GM18858 (cell line): ENCODE measurements around the gene PSMB3.
A peak's percentile ranks its signal among the peaks of the same experiment; 100 is the strongest.

Experiments used
- ATAC-seq: cut with Tn5 transposase; IDR thresholded peaks from one replicate; pipeline ENCODE4 v1.9.1; 2021; ENCODE audit not compliant: unreplicated experiment

Gene PSMB3

DNA sequence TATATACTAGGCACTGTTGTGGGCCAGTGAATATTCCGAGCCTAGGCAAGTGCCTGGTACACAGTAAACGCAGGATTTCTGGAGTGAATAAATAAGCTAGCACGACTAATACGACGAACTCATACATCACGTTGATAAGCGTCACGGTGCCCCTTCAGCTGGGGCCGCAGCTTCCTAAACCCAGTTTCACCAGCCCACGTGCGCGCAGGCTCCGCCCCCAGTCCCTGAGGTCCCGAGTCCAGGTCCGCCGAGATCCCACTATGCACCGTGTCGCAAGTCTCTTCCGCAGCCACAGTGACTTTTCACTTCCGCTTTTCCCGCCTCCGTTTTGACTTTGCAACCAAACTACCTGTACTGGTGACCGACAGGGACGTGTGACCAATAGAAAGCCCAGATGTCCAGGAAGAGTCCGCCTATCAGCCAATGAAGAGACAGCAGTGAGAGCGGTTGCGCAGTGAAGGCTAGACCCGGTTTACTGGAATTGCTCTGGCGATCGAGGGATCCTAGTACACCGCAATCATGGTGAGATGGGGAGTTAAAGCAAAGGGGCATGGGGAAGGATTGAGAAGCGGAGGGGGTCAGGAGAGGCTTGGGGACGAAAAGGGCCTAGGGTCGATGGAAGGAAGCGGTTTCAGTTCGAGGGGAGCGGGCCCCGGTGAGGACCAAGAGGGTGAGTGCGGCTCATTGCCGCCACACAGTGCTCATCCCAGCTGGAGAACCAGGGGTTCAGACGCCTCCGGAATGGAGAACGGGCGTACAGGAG, at the start of gene PSMB3:
Gene PSMB3, plus strand, starts transcription at position 434 of the 763 bp plus-strand sequence. Its CDS starts 86 bp downstream, at position 520.
- ATAC-seq = peak; percentile 62

DNA sequence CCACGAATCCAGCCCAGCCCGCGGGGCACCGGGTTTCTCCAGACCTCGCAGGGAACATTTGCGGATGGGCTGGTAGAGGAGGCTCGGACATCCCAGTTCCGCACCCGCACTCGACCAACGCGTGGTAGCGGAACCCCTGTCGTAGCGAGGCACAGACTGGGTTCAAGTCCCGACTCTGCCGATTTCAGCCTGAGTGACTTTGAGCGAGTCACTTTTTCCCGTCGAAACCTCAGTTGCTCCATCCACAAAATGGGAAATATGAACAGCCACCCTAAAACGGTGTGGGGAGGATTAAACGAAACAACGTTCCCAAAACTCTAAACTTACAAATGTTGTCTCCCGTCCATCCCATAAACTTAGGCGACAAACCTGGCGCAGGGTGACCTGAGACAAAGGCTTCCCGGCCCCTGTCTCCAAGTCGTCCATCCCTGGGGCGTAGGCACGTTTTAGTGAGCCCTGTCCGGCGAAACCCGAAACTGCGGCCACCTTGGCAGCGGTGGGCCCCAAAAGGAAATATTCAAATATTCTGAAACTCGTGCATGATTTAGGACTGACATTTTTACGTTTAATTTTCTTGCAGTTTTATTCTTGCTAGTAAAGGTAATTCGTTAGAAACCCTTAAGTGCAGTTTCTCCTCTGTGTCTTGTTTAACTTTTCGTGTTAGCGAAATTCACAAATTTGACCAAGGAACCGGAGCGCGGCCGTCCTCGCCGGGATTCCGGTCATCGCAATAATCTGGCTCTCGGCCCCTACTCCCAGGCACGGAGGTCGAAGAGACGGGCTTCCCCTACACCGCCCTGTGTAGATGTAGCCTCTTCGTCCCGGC, 49.4 kb upstream of the PSMB3 start:
- ATAC-seq = no peak

DNA sequence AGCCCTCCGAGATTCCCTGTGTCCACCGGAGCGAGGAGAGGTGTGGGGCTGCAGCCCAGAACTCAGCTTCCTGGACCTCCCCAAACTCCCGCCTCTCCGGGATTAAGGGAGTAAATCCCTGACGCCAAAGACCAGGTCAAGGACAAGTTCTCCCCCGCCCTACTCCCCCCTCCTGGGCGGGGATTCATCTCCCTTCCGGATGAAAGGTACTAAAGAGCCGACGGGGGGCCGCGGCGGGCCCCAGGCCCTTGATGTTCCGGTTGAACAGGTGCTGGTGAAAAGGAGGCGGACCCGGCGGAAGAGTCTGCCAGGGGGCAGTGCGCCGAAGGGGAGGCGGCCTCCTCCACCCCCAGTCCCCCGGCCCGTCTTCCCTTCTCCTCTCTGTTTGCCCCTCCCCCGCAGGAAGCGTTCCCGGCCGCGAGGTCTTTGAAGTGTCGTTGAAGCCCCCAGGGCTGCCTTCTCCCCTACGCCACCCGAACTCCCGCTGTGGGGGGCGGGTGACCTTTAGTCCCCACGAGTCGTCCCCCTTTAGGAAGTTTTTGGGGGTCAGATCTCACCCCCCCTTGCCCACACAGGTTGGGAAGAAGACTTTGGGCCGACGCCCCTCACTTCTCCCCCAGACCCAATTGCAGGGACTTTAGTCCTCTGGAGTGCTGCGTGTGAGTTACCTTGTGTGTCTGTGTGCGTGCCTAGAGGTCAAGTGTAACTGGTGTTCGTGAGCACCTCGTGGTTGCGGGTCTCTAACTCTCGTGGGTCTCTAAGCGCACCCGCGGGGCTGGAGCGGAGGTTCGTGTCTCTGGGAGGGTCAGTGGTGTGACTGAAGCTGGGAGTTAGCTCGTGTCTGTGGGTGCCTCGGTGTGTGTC, 48.6 kb upstream of the PSMB3 start:
- ATAC-seq = no peak

DNA sequence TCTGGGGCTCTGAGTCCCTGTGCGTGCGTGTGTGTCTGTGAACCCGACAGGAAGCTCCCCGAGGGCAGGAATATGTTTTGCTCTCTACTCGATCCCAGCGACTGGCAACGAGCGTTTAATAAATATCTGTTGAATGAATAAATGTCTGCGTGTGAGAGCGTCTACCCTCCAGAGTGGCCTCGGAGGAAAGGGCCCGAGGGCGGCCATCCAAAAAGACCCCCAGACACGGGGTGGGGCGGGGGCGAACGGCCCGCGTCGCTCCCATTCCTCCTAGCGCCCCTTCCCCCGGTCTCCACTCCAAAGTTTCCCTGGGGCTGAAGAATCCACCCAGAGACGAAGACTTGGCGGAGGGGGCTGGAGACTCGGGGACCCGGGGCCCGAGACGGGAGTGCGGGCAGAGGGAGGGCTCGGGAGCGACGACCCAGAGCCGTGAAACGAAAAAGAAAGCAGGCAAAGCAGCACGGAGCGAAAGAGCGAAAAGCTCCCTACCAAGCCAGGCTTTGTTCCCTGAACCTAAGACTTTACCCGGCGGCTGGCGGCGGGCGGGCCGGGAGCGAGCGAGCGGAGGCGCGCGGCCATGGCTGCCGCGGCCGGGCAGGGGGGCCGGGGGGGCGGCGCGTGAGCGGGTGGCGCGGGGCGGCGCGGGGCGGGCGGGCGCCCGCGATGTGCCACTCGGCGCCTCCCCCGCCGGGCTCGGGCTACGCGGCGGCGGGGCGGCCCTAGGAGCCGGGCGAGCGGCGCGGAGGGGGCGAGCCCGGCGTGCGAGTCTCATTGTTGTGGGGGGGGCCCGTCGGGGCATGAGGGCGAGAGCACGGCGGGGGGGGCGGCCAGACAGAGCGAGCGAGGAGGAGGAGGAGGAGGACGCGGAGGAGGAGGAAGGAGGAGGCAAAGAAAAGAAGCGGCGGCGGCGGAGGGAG, 47.7 kb upstream of the PSMB3 start, which contains the start of gene MLLT6:
Gene MLLT6, plus strand, starts transcription at position 668 of the 917 bp plus-strand sequence. CDS start 360 bp downstream, outside the sequence.
- no peak for ATAC-seq

DNA sequence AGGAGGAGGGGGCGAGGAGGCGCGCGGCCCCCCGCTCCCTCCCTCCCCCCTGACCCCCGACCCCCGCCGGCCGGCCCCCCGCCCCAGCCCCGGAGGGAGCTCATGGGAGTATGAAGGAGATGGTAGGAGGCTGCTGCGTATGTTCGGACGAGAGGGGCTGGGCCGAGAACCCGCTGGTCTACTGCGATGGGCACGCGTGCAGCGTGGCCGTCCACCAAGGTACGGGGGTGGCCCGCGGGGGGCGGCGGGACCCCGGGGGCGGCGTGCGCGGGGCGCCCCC, 47.1 kb upstream of the PSMB3 start:
- no peak for ATAC-seq

DNA sequence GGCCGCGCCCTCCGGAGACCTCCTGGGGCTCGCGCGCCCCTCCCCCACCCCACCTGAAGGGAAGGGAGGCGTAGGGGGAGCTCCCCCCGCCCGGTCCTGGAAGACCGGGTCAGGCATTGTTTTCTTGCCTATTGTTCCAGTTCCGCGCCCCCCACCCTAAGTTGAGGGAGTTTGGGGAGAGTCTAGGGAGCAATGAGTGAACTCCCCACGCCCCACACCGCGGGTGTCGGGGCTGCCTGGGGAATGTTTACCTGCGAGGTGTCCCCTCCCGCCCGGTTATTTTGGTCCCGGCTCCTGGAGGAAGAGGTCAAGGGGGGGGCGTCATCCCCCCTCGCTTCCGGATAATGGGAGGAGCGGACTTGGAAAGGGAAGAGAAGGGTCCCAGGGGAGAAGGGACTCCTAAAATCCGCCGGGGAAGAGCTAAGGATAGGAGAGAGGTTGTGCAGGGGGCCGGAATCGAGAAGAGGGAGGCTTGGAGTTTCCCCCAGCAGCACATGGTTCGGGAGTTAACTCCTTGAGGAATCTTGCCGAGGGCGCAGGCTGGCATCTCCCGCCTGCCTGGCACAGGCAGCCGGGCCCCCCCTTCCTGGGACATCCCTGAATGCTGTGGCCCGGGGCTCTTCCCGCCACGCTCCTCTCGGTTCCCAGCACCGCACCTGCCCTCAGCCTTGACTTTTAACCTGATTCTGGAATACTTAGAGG, 46.6 kb upstream of the PSMB3 start:
- no peak for ATAC-seq

DNA sequence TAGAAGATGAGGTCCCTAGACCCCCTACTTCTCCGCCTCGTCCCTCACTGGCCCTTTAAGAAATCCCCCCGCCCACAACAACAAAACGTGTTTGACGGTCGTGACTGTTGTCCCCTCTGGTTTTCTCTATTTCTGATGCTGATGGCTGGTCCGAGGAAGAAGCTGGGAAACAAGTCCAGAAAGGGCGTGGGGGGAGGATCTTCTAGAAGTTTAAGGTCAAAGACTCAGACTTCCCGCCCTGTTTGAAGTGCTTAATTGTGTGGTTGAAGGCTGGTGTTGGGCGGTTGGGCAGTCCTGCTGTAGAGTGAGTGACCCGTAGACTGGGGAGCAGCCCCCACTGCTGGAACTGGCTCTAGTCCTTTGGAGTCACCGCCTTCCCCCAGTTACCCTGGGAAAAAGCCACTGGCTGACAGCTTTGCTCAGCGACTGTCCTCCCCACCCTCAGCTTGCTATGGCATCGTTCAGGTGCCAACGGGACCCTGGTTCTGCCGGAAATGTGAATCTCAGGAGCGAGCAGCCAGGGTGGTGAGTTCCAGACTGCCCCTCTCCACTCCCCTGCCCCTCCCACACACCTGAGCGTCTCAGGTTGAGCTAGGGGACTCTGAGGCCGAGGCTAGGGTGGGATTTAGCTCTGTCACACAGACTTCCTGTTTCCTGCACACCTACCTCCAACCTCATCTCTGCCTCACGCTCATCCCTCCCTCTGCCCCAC, 45.9 kb upstream of the PSMB3 start:
- no peak for ATAC-seq

DNA sequence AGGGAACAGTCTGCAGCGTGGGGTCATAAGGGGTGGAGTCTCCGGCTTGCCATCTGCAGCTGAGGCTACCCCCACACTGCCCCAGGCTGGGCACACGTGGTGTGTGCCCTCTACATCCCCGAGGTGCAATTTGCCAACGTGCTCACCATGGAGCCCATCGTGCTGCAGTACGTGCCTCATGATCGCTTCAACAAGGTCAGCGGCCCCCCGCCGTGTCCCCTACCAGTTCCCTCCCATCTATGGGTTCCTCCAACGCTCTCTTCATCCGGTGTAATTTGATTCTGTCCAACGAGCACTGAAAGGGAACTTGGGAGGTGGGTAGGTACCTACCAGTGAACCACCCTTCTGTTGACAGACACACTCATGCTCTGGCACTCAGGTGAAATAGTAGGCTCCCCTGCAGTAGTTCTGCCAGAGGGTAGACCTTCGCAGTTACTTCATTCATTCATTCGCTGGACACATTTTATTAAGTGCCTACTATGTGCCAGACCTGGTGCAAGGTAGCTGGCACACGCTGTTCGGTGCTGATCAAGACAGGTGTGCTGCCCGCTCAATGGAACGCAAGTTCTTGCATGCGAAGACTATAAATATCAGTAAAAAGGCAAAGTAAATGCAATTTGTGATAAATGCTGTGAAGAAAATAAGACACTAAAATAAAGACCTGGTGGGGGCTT, 44.7 kb upstream of the PSMB3 start:
- no peak for ATAC-seq

DNA sequence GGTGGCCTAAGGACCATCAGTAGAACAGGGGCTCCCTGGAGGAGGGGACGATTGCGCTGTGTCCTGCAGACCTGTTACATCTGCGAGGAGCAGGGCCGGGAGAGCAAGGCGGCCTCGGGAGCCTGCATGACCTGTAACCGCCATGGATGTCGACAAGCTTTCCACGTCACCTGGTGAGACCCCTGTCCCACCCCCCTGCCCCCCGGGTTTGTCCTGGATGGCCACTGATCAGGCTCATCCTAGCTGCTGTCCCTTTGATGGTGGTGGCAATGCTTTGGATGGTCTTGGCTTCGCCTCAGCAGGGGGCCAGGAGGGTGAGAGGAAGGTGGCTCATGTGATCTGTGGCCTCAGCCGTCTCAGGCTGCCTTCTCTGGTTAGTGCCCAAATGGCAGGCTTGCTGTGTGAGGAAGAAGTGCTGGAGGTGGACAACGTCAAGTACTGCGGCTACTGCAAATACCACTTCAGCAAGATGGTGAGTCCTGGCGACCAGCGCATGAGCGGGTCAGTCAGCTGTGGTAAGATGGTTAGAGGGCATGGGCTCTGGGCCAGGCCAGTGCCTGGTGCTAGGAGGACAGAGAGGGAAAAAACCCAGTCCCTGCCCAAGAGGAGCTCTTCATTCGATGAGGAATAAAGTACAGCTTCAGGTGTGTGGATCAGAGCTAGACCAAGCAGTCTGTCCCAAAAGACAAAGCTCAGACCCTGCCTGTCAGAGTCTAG, 43.3 kb upstream of the PSMB3 start:
- ATAC-seq = no peak

DNA sequence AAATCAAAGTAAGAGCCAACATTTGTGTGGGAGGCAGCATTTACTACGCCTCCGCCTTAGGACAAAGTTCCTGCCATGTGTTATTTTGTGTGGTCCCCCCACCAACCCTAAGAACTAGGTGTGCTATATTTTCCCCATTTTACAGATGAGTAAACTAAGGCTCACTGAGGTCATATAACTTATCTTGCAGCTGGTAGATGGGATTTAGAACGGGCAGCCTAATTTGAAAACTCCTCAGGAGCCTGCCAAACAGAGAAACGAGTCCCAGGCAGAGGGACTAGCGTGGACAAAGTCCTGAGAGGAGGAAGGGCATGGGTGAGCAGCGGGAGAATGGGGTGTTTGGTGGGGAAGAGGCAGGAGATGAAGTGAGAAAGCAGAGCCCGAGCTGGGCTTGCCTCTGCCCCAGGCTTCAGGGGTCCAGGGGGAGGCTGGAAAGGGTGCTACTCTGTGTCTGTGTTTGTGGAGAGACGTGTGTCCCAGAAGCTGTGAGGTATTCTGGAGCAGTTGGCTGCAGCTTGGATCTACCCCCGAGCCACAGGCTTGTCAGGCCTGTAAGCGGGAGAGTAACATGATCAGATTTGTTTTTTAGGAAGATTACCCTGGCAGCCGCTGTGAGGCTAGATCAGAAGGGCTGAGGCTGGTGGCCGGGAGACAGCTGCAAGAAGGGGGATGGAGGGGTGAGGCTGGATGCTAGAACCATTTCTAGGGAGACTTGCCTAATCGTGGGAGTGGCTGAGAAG, 42.5 kb upstream of the PSMB3 start:
- no peak for ATAC-seq

DNA sequence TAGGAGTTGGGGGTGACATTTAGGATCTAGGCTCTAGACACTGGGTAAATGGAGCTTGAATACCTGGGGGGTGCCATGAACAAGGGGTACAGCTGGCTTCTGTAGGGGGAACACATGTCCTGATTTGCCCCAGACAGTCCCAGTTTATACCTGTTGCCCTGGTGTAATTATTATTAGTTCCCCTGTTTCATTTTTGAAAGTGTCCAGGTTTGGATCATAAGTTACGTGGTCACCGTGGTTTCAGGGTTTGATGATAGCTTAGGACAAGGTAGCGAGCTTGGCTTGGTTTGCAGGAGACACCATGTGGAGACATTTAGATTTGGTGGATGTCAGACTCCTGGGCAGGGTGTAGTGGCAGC, 42.0 kb upstream of the PSMB3 start:
- no peak for ATAC-seq

DNA sequence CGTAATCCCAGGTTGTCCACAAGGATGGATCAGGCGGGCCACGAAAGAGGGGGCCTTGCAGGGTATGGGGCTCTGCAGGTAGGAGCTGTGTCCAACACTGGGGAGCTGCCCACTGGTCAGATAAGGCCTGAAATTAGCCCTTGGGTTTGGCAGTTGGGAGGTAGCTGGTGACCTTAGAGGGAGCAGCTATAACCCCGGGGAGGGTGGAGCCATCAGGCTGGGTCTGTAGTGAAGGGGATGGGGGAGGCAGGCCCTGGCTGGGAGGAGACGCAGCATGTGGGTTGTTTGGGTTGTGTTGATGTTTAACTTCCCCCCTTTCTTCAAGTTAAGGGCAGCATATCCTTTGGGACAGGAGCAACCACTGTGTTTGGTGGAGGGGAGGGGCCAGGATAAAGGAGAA, 41.6 kb upstream of the PSMB3 start:
- no peak for ATAC-seq

DNA sequence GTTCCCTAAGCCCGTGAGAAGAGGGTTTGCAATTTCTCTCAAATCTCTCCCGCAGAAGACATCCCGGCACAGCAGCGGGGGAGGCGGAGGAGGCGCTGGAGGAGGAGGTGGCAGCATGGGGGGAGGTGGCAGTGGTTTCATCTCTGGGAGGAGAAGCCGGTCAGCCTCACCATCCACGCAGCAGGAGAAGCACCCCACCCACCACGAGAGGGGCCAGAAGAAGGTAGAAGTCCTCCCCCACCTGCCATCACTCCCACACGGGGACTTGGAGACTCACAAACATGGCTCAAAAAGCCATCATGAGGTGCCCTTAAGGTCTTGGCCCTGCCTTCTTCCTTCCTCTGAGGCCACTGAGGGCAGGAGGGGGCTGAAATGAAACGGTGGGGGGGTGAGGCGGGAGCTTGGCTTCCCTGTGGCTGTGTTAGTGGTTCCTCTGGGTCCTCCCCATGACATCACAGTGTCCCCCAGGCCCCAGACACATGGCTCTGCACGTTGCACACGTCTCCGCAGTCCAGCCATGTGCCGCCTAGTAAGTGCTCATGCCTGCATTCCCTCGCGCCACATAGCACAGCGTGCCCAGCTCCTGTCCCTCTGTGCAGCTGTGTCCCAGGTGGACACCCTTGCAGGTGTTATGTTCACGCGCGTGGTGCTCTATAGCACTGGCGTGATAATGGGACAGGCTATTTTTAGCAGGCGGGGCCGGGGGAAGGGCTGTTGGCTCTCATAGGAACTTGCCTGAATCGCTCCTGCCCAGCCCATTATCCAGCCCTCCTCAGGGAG, 40.6 kb upstream of the PSMB3 start:
- no peak for ATAC-seq

DNA sequence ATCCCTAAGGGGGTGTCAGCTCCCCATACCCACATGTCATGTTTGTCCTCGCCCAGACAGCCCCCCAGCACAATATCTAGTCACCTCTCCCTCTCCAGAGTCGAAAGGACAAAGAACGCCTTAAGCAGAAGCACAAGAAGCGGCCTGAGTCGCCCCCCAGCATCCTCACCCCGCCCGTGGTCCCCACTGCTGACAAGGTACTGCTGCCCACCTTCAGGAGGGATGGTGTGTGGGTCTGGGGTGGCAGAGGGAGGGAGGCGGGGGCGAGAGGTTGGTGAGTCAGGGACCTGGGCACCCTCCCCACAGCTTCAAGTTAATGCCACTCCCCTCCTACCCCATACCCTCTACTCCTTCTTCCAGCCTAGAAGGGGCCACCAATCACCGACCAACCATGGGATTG, 39.9 kb upstream of the PSMB3 start:
- ATAC-seq = no peak

DNA sequence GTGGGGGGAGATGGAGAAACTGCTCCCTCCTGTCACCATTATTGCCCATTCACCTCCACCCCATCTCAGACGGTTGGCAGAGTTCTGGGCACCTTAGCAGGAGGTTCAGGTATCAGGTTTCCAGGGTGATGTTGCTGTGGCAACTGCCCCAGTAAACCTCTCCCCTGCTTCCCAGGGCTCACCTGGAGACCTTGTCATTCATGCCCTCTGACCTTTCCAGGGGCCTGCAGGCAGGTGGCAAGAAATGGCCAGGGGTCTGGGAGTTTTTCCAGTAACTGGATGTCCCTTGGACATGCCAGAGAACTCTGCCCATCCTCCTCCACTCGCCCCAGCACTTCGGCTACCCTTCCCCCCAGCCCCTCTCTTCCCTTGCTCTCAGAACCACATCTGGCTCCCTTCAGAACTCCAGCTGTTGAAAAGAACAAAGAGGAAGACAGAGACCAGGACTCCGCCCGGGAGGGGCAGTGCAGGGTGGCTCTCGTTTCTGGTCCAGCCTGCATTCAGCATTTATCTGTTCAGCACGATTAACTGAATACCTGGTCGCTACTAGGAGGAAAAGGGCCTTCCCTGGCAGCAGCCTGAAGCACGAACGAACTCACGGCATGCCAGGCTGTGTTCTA, 39.0 kb upstream of the PSMB3 start:
- ATAC-seq = no peak
